ENCODE measurements around the gene SORBS1.

The SORBS1 gene

GRCh38 chr10:95284807-95285206 lies 276.4 kb downstream of the SORBS1 start:
- Histone ChIP-seq H3K9ac (ENCODE audit: low read depth, low read length) (no peak overlapping the region), H3K4me1 (ENCODE audit: insufficient read depth, low read length) (peaks cover 42% of the 10 kb centered on the region), H3K36me3 (ENCODE audit: insufficient read depth, low read length) (no peaks in the 10 kb centered on the region; the same call in 1 of the 2 replicates)

DNA sequence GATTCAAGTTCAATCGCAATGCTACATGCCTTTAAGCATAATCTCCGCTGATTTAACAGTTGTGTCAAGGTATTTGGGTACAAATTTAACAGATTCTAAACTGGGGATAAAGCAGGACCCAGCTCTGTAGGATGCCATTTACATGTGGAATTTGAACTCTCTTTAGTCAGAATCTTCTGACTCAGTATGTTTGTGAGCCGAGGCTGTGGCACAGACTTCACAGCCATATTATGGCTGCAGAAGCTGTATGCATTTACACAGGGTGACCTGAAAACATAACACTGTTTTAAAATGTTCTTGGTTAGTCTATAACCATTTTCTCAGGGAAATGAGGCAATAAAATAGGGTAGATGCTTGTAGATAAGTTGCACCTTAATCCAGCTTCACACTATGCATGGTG lies 279.1 kb downstream of the SORBS1 start:
- no peaks in the 10 kb centered on the region for H3K9me3 ChIP-seq (ENCODE audit: control insufficient read depth, insufficient read depth, low read length)
- peaks cover 41% of the 10 kb centered on the region for H3K4me1 ChIP-seq (ENCODE audit: insufficient read depth, low read length)
- H3K36me3 ChIP-seq (ENCODE audit: insufficient read depth, low read length) = no peaks in the 10 kb centered on the region; the same call in 1 of the 2 replicates
- H3K9ac ChIP-seq (ENCODE audit: low read depth, low read length) = no peak overlapping the region

More at GRCh38 chr10:95284807-95285206, 276.4 kb downstream of the SORBS1 start:
- H3K9me3 ChIP-seq (ENCODE audit: control insufficient read depth, insufficient read depth, low read length) = no peaks in the 10 kb centered on the region

DNA sequence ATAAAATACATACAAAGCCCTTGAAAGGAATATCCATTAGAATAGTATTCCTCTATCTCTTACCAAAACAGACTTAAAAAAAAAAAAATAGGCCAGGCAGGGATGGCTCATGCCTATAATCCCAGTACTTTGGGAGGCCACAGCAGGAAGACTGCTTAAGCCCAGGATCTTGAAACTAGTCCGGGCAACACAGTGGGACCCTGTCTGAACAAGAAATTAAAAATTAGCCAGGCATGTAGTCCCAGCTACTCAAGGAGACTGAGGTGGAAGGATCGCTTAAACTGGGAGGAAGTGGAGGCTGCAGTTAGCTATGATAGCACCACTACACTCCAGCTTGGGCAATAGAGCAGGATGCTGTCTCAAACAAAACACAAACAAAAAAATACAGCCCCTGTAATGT lies 280.0 kb downstream of the SORBS1 start:
- no peak overlapping the region for H3K9ac ChIP-seq (ENCODE audit: low read depth, low read length)
- H3K9me3 ChIP-seq (ENCODE audit: control insufficient read depth, insufficient read depth, low read length) = no peaks in the 10 kb centered on the region
- H3K36me3 ChIP-seq (ENCODE audit: insufficient read depth, low read length) = no peaks in the 10 kb centered on the region; the same call in 1 of the 2 replicates
- H3K4me1 ChIP-seq (ENCODE audit: insufficient read depth, low read length) = peaks cover 34% of the 10 kb centered on the region

DNA sequence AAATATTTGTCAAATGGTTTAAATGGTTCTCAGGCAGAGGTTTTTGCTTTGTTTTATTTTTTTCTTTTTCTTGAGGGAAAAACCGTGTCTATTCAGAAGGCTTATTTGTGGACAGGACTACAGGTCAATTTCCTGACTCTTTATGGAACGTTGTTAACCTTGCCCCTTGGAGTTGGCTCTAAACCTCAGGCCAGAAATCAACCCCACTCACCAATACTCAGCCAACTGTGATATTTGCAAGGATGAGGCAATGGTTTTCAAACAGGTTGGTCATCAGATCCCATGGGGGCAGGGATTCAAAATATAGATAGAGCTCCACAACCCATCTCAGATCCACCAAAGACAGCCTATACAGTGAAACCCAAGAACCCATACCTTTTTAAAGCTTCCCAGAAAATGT lies 280.5 kb downstream of the SORBS1 start:
- Histone ChIP-seq H3K36me3 (ENCODE audit: insufficient read depth, low read length) (no peaks in the 10 kb centered on the region; the same call in 1 of the 2 replicates), H3K9ac (ENCODE audit: low read depth, low read length) (no peak overlapping the region), H3K9me3 (ENCODE audit: control insufficient read depth, insufficient read depth, low read length) (no peaks in the 10 kb centered on the region), H3K4me1 (ENCODE audit: insufficient read depth, low read length) (peaks cover 34% of the 10 kb centered on the region)

- H3K36me3 ChIP-seq (ENCODE audit: insufficient read depth, low read length) = peaks cover 6% of the 10 kb centered on the region; the same call in 1 of the 2 replicates
- peaks cover 34% of the 10 kb centered on the region for H3K4me1 ChIP-seq (ENCODE audit: insufficient read depth, low read length)
- H3K9ac ChIP-seq (ENCODE audit: low read depth, low read length) = no peak overlapping the region
- no peaks in the 10 kb centered on the region for H3K9me3 ChIP-seq (ENCODE audit: control insufficient read depth, insufficient read depth, low read length)
Measured at GRCh38 chr10:95279042-95279820, 281.9 kb downstream of the SORBS1 start.

DNA sequence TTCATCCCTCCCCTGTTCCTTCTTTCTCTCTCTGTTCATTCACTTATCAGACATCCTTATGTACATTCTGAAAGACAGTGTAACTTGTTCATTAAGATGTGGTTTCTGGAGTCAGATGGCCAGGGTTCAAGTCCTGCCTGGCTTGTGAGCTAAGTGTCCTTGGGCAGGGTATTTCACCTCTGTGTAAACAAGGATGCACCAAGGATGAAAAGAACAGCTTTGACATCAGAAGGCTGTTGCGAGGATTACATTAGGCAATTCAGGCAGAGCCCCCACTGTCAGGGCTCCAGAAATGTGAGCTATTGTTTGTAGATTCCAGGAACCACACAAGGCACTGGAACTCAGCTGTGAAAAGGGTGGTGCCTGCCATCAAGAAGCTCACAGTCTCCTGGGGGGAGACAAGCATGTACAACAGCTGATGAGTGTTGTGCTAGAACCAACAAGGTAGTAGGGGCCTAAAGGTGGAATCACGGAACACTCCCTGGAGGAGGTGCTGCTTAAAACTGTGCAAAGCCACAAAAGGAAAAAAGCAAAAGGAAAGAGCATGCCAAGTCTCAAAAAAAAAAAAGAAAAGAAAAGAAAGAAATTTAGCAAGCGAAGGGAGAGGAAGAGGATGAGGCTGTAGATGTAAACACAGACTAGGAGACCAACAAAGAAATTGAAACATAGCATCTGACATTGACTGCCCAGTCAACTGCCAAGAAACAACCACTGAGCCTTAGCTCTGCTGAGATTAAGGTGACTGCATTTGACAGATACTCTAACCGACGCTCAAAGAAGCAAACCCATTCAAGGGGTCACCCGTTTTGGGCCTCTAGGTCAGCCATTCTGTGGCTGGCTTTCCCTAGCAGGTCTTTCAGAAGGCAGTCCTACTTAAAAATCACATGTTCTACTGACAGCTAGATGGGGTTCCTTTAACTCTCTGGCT lies 282.8 kb downstream of the SORBS1 start:
- Histone ChIP-seq H3K9ac (ENCODE audit: low read depth, low read length) (no peak overlapping the region), H3K4me1 (ENCODE audit: insufficient read depth, low read length) (peaks cover 42% of the 10 kb centered on the region), H3K36me3 (ENCODE audit: insufficient read depth, low read length) (peaks cover 6% of the 10 kb centered on the region; the same call in 1 of the 2 replicates), H3K9me3 (ENCODE audit: control insufficient read depth, insufficient read depth, low read length) (no peaks in the 10 kb centered on the region)

- Histone ChIP-seq H3K36me3 (ENCODE audit: insufficient read depth, low read length) (peaks cover 6% of the 10 kb centered on the region; the same call in 1 of the 2 replicates), H3K9me3 (ENCODE audit: control insufficient read depth, insufficient read depth, low read length) (no peaks in the 10 kb centered on the region), H3K9ac (ENCODE audit: low read depth, low read length) (no peak overlapping the region), H3K4me1 (ENCODE audit: insufficient read depth, low read length) (peaks cover 44% of the 10 kb centered on the region)
Measured at GRCh38 chr10:95277614-95278013, 283.6 kb downstream of the SORBS1 start.

DNA sequence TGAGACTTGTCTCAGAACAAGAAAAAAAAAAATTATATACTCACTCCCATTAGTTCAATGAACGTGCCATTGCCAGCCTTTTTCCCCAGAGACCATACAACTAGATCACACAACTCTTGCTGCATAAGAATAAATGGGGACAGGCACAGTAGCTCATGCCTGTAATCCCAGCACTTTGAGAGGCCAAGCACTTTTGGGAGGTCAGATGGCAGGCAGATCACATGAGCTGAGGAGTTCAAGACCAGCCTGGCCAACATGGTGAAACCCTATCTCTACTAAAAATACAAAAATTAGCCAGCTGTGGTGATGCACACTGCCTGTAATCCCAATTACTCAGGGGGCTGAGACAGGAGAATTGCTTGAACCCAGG lies 284.0 kb downstream of the SORBS1 start:
- H3K4me1 ChIP-seq (ENCODE audit: insufficient read depth, low read length) = peaks cover 42% of the 10 kb centered on the region
- H3K36me3 ChIP-seq (ENCODE audit: insufficient read depth, low read length) = peaks cover 6% of the 10 kb centered on the region; the same call in 1 of the 2 replicates
- H3K9ac ChIP-seq (ENCODE audit: low read depth, low read length) = no peak overlapping the region
- H3K9me3 ChIP-seq (ENCODE audit: control insufficient read depth, insufficient read depth, low read length) = no peaks in the 10 kb centered on the region

GRCh38 chr10:95276367-95277200 lies 284.6 kb downstream of the SORBS1 start:
- Histone ChIP-seq H3K9me3 (ENCODE audit: control insufficient read depth, insufficient read depth, low read length) (no peaks in the 10 kb centered on the region), H3K9ac (ENCODE audit: low read depth, low read length) (no peak overlapping the region), H3K4me1 (ENCODE audit: insufficient read depth, low read length) (peaks cover 36% of the 10 kb centered on the region), H3K36me3 (ENCODE audit: insufficient read depth, low read length) (peaks cover 6% of the 10 kb centered on the region; the same call in 1 of the 2 replicates)

- H3K9me3 ChIP-seq (ENCODE audit: control insufficient read depth, insufficient read depth, low read length) = no peaks in the 10 kb centered on the region
- no peak overlapping the region for H3K9ac ChIP-seq (ENCODE audit: low read depth, low read length)
- H3K36me3 ChIP-seq (ENCODE audit: insufficient read depth, low read length) = peaks cover 6% of the 10 kb centered on the region; the same call in 1 of the 2 replicates
- H3K4me1 ChIP-seq (ENCODE audit: insufficient read depth, low read length) = peaks cover 29% of the 10 kb centered on the region
Measured at GRCh38 chr10:95275726-95276366, 285.3 kb downstream of the SORBS1 start.

- no peaks in the 10 kb centered on the region for H3K9me3 ChIP-seq (ENCODE audit: control insufficient read depth, insufficient read depth, low read length)
- peaks cover 25% of the 10 kb centered on the region for H3K4me1 ChIP-seq (ENCODE audit: insufficient read depth, low read length)
- H3K9ac ChIP-seq (ENCODE audit: low read depth, low read length) = no peak overlapping the region
- H3K36me3 ChIP-seq (ENCODE audit: insufficient read depth, low read length) = peaks cover 7% of the 10 kb centered on the region; the same call in 1 of the 2 replicates
Measured at GRCh38 chr10:95273393-95274312, 287.5 kb downstream of the SORBS1 start.

DNA sequence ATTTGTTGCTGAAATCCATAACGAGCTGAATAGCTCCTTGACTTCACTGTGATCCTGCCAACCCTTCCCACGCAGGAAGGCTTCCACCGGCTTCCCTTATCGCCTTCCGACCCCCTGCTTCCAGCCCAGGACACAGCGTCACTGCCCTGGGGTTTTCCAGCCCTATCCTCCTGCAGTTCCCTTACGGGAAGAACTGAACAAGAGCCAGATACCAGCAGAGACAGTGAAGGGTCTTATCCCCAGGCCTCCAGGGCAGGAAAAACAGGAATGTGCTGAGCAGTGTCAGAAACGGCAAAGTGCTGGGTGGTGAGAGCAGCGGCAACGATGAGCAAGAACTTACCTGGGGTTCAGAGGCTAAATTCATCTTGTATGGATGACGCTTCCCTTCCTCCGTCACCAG lies 292.7 kb downstream of the SORBS1 start:
- H3K9me3 ChIP-seq (ENCODE audit: control insufficient read depth, insufficient read depth, low read length) = no peaks in the 10 kb centered on the region
- peaks cover 5% of the 10 kb centered on the region for H3K36me3 ChIP-seq (ENCODE audit: insufficient read depth, low read length)
- peaks cover 32% of the 10 kb centered on the region for H3K4me1 ChIP-seq (ENCODE audit: insufficient read depth, low read length)
- no peak overlapping the region for H3K9ac ChIP-seq (ENCODE audit: low read depth, low read length)

- peaks cover 11% of the 10 kb centered on the region for H3K36me3 ChIP-seq (ENCODE audit: insufficient read depth, low read length)
- H3K9ac ChIP-seq (ENCODE audit: low read depth, low read length) = no peak overlapping the region
- H3K9me3 ChIP-seq (ENCODE audit: control insufficient read depth, insufficient read depth, low read length) = no peaks in the 10 kb centered on the region
- peaks cover 32% of the 10 kb centered on the region for H3K4me1 ChIP-seq (ENCODE audit: insufficient read depth, low read length)
Measured at GRCh38 chr10:95267251-95267650, 293.9 kb downstream of the SORBS1 start.

Measured in ES-I3 (cell line).